ENCODE data around the gene TRIP13. TPM values are rescaled to one million over a fixed set of nuclear protein-coding genes. Genes with fewer than 3 reads are reported as not detected.
A peak's percentile ranks its signal among the peaks of the same experiment; 100 is the strongest.

Gene TRIP13
- total RNA-seq, 6 experiments from 2014 or later, result 0.15 to 3.2 (median 0.70) TPM

GRCh38 chr5:859391-859790 lies 33.3 kb upstream of the TRIP13 start:
- TF ChIP-seq POLR2A (IDR thresholded peaks at IDR 0.05), result no peak
- TF ChIP-seq, protein P1, sequence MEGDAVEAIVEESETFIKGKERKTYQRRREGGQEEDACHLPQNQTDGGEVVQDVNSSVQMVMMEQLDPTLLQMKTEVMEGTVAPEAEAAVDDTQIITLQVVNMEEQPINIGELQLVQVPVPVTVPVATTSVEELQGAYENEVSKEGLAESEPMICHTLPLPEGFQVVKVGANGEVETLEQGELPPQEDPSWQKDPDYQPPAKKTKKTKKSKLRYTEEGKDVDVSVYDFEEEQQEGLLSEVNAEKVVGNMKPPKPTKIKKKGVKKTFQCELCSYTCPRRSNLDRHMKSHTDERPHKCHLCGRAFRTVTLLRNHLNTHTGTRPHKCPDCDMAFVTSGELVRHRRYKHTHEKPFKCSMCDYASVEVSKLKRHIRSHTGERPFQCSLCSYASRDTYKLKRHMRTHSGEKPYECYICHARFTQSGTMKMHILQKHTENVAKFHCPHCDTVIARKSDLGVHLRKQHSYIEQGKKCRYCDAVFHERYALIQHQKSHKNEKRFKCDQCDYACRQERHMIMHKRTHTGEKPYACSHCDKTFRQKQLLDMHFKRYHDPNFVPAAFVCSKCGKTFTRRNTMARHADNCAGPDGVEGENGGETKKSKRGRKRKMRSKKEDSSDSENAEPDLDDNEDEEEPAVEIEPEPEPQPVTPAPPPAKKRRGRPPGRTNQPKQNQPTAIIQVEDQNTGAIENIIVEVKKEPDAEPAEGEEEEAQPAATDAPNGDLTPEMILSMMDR (IDR thresholded peaks at IDR 0.05), result no peak
- Histone ChIP-seq H3K27me3 (no peaks in the 10 kb centered on the region), H3K27ac (no peak overlapping the region), H3K4me1 (peaks cover 0 to 3% (median 0%) of the 10 kb centered on the region in 4 donors), H3K4me3 (no peak overlapping the region), H3K9me3 (no peaks in the 10 kb centered on the region), H3K36me3 (peaks cover 0 to 12% (median 0%) of the 10 kb centered on the region in 4 donors)
- intact Hi-C loops (cut with DNase I), result no loop called here
- DNase-seq (peak in 1 of 3 donors; percentile 27), ATAC-seq (no peak)
- WGBS (ENCODE audit: insufficient coverage, low coverage, low lambda C conversion rate, missing lambda C conversion rate), result 81% methylated on average over 6 of the region's 16 CpGs

DNA sequence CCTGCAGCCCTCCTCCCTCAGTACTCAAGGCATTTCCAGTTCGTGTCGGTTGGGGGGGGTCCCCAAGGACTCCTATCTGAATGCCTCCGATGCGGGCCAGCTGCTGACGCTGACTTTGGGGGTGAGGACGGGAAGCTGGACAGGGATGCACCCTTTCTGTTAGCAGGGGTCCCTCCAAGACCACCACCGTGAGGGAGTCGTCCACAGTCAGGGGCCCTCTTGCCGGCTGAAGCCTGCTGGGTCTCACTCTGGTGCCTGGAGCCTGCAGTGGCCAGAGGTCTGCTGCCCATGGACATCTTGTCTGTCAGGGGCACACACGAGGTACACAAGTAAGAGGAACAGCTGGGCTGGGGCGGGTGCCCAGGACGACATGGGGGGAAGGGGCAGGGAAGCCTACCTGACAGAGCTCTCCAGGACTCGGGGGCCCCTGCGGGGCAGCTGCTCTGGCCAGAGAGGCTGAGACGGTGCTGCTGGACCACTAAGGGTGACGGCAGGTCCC lies 32.8 kb upstream of the TRIP13 start:
- intact Hi-C loops (cut with DNase I), result no loop called here
- Histone ChIP-seq H3K27ac (no peak overlapping the region), H3K9me3 (no peaks in the 10 kb centered on the region), H3K4me1 (peaks cover 0 to 8% (median 0%) of the 10 kb centered on the region in 4 donors), H3K36me3 (peaks cover 0 to 16% (median 0%) of the 10 kb centered on the region in 4 donors), H3K4me3 (no peak overlapping the region), H3K27me3 (no peaks in the 10 kb centered on the region)
- no CpG with 5 or more reads among the region's 16 CpGs for WGBS (ENCODE audit: insufficient coverage, low coverage, low lambda C conversion rate, missing lambda C conversion rate)
- TF ChIP-seq, protein P1 (IDR thresholded peaks at IDR 0.05), result no peak
- TF ChIP-seq POLR2A (IDR thresholded peaks at IDR 0.05), result no peak
- peak in 1 of 3 donors; percentile 52 for DNase-seq
- no peak for ATAC-seq

DNA sequence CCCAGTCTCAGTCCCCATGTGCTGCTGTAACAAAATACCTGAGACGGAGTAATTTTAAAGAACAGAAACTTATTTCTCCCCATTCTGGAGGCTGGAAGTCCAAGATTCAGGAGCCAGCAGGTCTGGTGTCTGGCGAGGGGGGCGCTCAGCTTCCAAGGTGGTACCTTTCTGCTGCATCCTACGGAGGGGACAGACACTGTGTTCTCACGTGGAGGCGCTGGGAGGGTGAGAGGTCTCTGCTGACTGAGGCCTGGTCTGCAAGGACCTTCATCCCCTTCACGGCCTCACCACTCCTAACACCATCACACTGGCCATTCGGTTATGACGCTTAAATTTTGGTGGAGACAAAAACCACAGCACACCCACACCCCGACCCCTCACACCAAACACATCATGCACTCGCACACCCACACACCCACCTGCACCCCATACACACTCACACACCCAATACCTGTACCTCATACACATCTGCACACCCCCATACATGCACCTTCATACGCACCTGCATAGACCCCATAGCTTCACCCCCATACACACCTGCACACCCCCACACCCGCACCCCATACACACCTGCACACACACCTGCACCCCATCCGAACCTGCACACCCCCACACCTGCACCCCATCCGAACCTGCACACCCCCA lies 32.1 kb upstream of the TRIP13 start:
- Histone ChIP-seq H3K36me3 (peaks cover 0 to 20% (median 0%) of the 10 kb centered on the region in 4 donors), H3K9me3 (no peaks in the 10 kb centered on the region), H3K4me3 (no peak overlapping the region), H3K27ac (no peak overlapping the region), H3K27me3 (no peaks in the 10 kb centered on the region), H3K4me1 (peaks cover 0 to 13% (median 0%) of the 10 kb centered on the region in 4 donors)
- ATAC-seq (no peak), DNase-seq (no peak)
- 90% methylated on average over 11 of the region's 15 CpGs for WGBS (ENCODE audit: insufficient coverage, low coverage, low lambda C conversion rate, missing lambda C conversion rate)
- no peak for TF ChIP-seq POLR2A (IDR thresholded peaks at IDR 0.05)
- TF ChIP-seq, protein P1 (IDR thresholded peaks at IDR 0.05), result no peak
- intact Hi-C loops (cut with DNase I), result no loop called here

DNA sequence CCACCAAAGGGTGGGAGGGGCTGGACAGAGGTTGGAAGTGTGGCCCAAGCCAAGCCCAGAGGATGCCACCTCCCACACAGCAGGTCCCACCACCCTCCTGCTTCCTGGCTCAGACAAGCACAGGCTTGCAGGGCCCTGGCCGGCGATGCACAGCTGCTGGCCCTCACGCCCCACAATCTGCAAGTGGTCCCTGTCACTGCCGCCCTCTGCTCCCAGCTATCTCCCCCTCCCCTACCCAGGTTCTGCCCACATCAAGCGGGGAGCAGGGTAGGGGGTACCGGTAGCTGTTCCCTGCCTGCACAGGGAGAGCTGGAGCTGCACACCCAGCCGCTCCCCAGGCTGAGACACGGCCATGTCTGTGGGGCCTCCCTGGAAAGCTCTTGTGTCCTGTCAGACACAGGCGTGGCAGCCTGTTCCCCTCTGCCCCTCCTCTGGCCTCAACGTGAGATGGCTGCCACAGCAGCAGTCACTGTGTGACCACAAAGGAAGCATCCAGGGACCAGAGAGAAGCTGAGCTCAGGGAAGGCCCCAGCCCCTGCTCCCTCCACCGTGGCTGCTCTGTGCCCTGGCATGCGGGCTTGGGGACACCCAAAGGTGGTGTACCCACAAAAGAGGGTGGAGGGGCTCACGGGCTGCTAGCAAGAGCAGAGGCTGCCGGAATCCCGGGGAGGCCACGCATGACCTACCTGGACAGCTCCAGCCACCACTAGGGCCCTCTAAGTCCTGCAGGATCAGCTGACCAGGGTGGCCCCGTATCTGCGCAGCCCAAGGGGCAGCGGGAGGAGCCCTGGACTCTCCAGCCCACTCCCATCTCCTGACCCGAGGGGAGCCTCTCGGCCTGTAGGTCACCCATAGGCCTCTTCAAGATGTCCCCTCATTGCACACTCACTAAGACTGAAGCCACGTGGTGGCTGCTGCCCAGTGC lies 31.0 kb upstream of the TRIP13 start:
- H3K27ac ChIP-seq, result no peak overlapping the region
- H3K9me3 ChIP-seq, result no peaks in the 10 kb centered on the region
- peaks cover 0 to 20% (median 0%) of the 10 kb centered on the region in 4 donors for H3K36me3 ChIP-seq
- ATAC-seq (peak in 1 of 4 donors; percentile 4), DNase-seq (no peak)
- WGBS (ENCODE audit: insufficient coverage, low coverage, low lambda C conversion rate, missing lambda C conversion rate), result no CpG with 5 or more reads among the region's 22 CpGs
- peaks cover 0 to 13% (median 0%) of the 10 kb centered on the region in 4 donors for H3K4me1 ChIP-seq
- no peak overlapping the region for H3K4me3 ChIP-seq
- TF ChIP-seq, protein P1 (IDR thresholded peaks at IDR 0.05), result no peak
- no peak for TF ChIP-seq POLR2A (IDR thresholded peaks at IDR 0.05)
- H3K27me3 ChIP-seq, result no peaks in the 10 kb centered on the region
- intact Hi-C loops (cut with DNase I), result no loop called here

Data from right lobe of liver (tissue), 6 donors.